Breast epithelium (tissue), 4 donors: ENCODE data around the gene SOS2. TPM values are rescaled to one million over a fixed set of nuclear protein-coding genes. Genes with fewer than 3 reads are reported as not detected.

Experiments
- DNase-seq, 2 donors: peaks; one replicate each; pipeline ENCODE4 v3.0.0-alpha.2; 2019; ENCODE audit warnings: low spot score in 2 of 2
- H3K27ac ChIP-seq, 2 donors: fragments of 200-600 bp; sonication (generic) in 1 of 2; one replicate each; pipeline ENCODE4 v1.5.1; 2016 to 2019; ENCODE audit warnings: mild to moderate bottlenecking in 1 of 2
- H3K27me3 ChIP-seq, 2 donors: fragments of 200-600 bp; sonication (generic) in 1 of 2; one replicate each; pipeline versions ENCODE4 v1.5.1 to v1.6.0; 2017 to 2019; ENCODE audit warnings: control low read depth in 1 of 2, mild to moderate bottlenecking in 1 of 2
- H3K36me3 ChIP-seq: fragments of 200-600 bp; one replicate; pipeline ENCODE4 v1.5.1; 2019
- H3K4me1 ChIP-seq, 2 donors: fragments of 200-600 bp; sonication (generic); one replicate each; pipeline ENCODE4 v1.5.1; 2016 to 2019; ENCODE audit warnings: control low read depth in 1 of 2
- H3K4me3 ChIP-seq, 3 donors: fragments of 200-600 bp; sonication (generic); 1 replicate in 2 of 3; 2 replicates in 1 of 3; pipeline ENCODE4 v1.5.1; 2016 to 2019; ENCODE audit warnings: mild to moderate bottlenecking in 3 of 3, moderate library complexity in 2 of 3
- H3K9me3 ChIP-seq, 2 donors: fragments of 200-600 bp; sonication (generic) in 1 of 2; one replicate each; pipeline ENCODE4 v1.5.1; 2016 to 2019; ENCODE audit warnings: control low read depth in 1 of 2
- CTCF ChIP-seq, 3 donors: fragments of 450-650 bp; IDR thresholded peaks; one replicate each; pipeline ENCODE4 v1.5.1; 2016 to 2017; ENCODE audit warnings: antibody characterized with exemption in 3 of 3, mild to moderate bottlenecking in 3 of 3, moderate library complexity in 3 of 3
- POLR2A ChIP-seq: fragments of 450-650 bp; IDR thresholded peaks from one replicate; pipeline ENCODE4 v1.6.1; 2016; ENCODE audit warnings: antibody characterized with exemption, mild to moderate bottlenecking, moderate library complexity
- POLR2AphosphoS5 ChIP-seq, 3 donors: sonication (generic); formaldehyde crosslinking; IDR thresholded peaks; one replicate each; pipeline ENCODE4 v1.6.1; 2017; ENCODE audit warnings: antibody characterized with exemption in 3 of 3
- intact Hi-C: fragments of 100-400 bp; cut with DNase I; formaldehyde crosslinking; loops from one replicate; pipeline ENCODE4 v1.15.1; 2023; ENCODE audit warnings: low total_unique reads
- total RNA-seq, 3 donors: library from RNA; depleted of rRNA; stranded (reverse); fragments of >200 nt; gene quantifications; one replicate each; pipeline ENCODE4 v1.1.0, GENCODE V29; 2016

Gene SOS2
- 10 to 100 TPM; 35.7 to 54.3 (median 37.4) TPM for total RNA-seq

GRCh38 chr14:50231475-50232275, at the start of gene SOS2:
TSS of gene SOS2 (minus strand) at chr14:50231578. CDS start at chr14:50231283, 295 bp downstream.
- Histone ChIP-seq H3K4me3 (peak within 1 kb of the TSS; percentile 79 to 88 (median 87)), H3K4me1 (no peaks in the 10 kb centered on the region), H3K27ac (peak within 1 kb of the TSS; percentile 96 to 99), H3K27me3 (no peaks in the 10 kb centered on the region), H3K9me3 (no peaks in the 10 kb centered on the region), H3K36me3 (no peaks in the 10 kb centered on the region)
- DNase-seq: peak; percentile 80 to 83
- TF ChIP-seq CTCF (IDR thresholded peaks at IDR 0.05) (peak in 1 of 3 donors; percentile 7), POLR2A (no peak), POLR2AphosphoS5 (IDR thresholded peaks at IDR 0.05) (peak; percentile 53 to 73 (median 65))
- intact Hi-C loops: no loop called here

GRCh38 chr14:50272498-50272897, 41.1 kb upstream of the SOS2 start:
- Histone ChIP-seq H3K4me1 (no peaks in the 10 kb centered on the region), H3K27me3 (no peaks in the 10 kb centered on the region), H3K27ac (no peak overlapping the region), H3K9me3 (no peaks in the 10 kb centered on the region), H3K4me3 (no peak overlapping the region), H3K36me3 (no peaks in the 10 kb centered on the region)
- no peak for DNase-seq
- intact Hi-C loops: no loop called here
- TF ChIP-seq CTCF (IDR thresholded peaks at IDR 0.05): no peak
- TF ChIP-seq POLR2AphosphoS5 (IDR thresholded peaks at IDR 0.05): no peak
- no peak for TF ChIP-seq POLR2A

GRCh38 chr14:50270932-50271331, 39.6 kb upstream of the SOS2 start:
- H3K27ac ChIP-seq: no peak overlapping the region
- intact Hi-C loops: no loop called here

GRCh38 chr14:50265029-50265428, 33.7 kb upstream of the SOS2 start:
- intact Hi-C loops: no loop called here
- no peak overlapping the region for H3K27ac ChIP-seq
- H3K9me3 ChIP-seq: no peaks in the 10 kb centered on the region
- no peaks in the 10 kb centered on the region for H3K36me3 ChIP-seq
- no peak overlapping the region for H3K4me3 ChIP-seq
- no peaks in the 10 kb centered on the region for H3K4me1 ChIP-seq
- no peak for TF ChIP-seq POLR2AphosphoS5 (IDR thresholded peaks at IDR 0.05)
- no peak for TF ChIP-seq POLR2A
- no peak for TF ChIP-seq CTCF (IDR thresholded peaks at IDR 0.05)
- H3K27me3 ChIP-seq: no peaks in the 10 kb centered on the region
- no peak for DNase-seq

More at GRCh38 chr14:50270932-50271331, 39.6 kb upstream of the SOS2 start:
- DNase-seq: no peak
- H3K36me3 ChIP-seq: no peaks in the 10 kb centered on the region
- TF ChIP-seq POLR2AphosphoS5 (IDR thresholded peaks at IDR 0.05): no peak
- no peak for TF ChIP-seq CTCF (IDR thresholded peaks at IDR 0.05)
- no peaks in the 10 kb centered on the region for H3K4me1 ChIP-seq
- no peak overlapping the region for H3K4me3 ChIP-seq
- no peaks in the 10 kb centered on the region for H3K27me3 ChIP-seq
- H3K9me3 ChIP-seq: no peaks in the 10 kb centered on the region

GRCh38 chr14:50263321-50263720, 31.9 kb upstream of the SOS2 start:
- Histone ChIP-seq H3K27me3 (no peaks in the 10 kb centered on the region), H3K9me3 (no peaks in the 10 kb centered on the region), H3K36me3 (no peaks in the 10 kb centered on the region), H3K4me3 (no peak overlapping the region), H3K4me1 (no peaks in the 10 kb centered on the region), H3K27ac (no peak overlapping the region)
- TF ChIP-seq CTCF (IDR thresholded peaks at IDR 0.05): no peak
- TF ChIP-seq POLR2AphosphoS5 (IDR thresholded peaks at IDR 0.05): no peak
- intact Hi-C loops: no loop called here
- no peak for DNase-seq
